Body of pancreas (tissue), 4 donors: ENCODE results near the gene SLC36A3.

Experiments used
- CTCF ChIP-seq, 7 experiments: fragments of 450-650 bp in 4 of 7; fragments of 200-600 bp in 3 of 7; sonication (generic) in 3 of 7; IDR thresholded peaks; one replicate each; pipeline ENCODE4 v1.5.1; 2016 to 2019; ENCODE audit warnings: antibody characterized with exemption in 7 of 7
- POLR2A ChIP-seq, 3 donors: fragments of 450-650 bp; IDR thresholded peaks; one replicate each; pipeline ENCODE4 v1.6.1; 2016; ENCODE audit warnings: antibody characterized with exemption in 3 of 3, mild to moderate bottlenecking in 2 of 3

- no peak for TF ChIP-seq CTCF (IDR thresholded peaks at IDR 0.05)
- no peak for TF ChIP-seq POLR2A (IDR thresholded peaks at IDR 0.05)
Observed at GRCh38 chr5:151248651-151249050, 54.9 kb downstream of the SLC36A3 start.
